ENCODE measurements around the gene ZNF513.

GRCh38 chr2:27376866-27377617 lies 3.5 kb downstream of the ZNF513 start:
- TF ChIP-seq CTCF (IDR thresholded peaks at IDR 0.05; ENCODE audit: low read length) = no peak
- TF ChIP-seq EZH2 (IDR thresholded peaks at IDR 0.05; ENCODE audit: borderline replicate concordance, low read length) = no peak

Measured in OCI-LY1 (cell line).